Gastrocnemius medialis (tissue), 4 donors: ENCODE measurements around the gene PRDM16.

ENCODE experiments used
- POLR2A ChIP-seq, 2 donors: fragments of 450-650 bp; IDR thresholded peaks; one replicate each; pipeline ENCODE4 v1.6.1; 2017; ENCODE audit warnings: antibody characterized with exemption in 2 of 2, mild to moderate bottlenecking in 2 of 2, moderate library complexity in 2 of 2
- TF ChIP-seq, protein P1 (sequence below), 5 experiments: fragments of 450-650 bp in 3 of 5; fragments of 200-600 bp in 2 of 5; sonication (generic) in 2 of 5; IDR thresholded peaks in 4 of 5; conservative IDR thresholded peaks in 1 of 5; 1 replicate in 4 of 5; 2 replicates in 1 of 5; pipeline ENCODE4 v1.5.1; 2016 to 2019; ENCODE audit warnings: antibody characterized with exemption in 5 of 5, mild to moderate bottlenecking in 3 of 5, moderate library complexity in 3 of 5

DNA sequence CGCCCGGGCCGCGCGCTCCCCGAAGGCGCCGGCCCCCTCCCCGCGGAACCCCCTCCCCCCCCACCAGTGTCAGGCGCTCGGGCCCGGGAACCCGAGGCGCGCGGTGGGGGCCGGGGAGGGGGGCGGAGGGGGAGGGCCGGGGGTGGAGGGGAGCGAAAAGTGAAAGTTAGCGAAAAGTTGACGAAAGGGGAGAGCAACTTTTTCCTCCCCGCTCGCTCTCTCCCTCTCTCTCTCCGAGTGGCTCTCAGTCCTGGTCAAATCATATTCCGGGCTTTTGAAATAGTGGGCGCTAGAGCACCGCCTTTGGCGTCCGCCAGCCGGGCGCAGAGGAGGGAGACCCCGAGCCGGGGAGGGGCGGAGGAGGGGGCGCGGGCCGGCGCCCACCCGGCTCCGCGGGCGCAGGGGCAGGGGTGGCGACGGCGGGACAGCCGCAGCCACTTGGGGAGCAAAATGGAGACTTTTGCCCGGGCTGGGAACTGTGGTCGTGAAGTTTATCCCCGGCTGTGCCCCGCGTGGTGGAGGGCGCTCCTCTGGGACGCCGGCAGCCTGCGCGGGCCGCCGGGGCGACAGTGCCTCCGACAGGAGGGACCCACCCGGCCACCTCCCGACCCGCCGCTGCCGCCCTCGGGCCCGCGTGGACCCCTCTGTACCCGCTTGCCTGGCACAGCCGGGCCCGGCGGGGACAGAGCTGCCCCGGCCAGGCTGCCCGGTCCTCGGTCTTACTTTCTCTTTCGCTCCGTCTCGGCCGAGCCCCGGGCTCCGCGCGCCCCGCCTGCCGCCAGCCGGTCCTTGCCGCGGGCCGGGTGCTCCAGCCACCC is 697 bp downstream of the PRDM16 start:
- no peak for TF ChIP-seq POLR2A (IDR thresholded peaks at IDR 0.05)
- TF ChIP-seq, protein P1, sequence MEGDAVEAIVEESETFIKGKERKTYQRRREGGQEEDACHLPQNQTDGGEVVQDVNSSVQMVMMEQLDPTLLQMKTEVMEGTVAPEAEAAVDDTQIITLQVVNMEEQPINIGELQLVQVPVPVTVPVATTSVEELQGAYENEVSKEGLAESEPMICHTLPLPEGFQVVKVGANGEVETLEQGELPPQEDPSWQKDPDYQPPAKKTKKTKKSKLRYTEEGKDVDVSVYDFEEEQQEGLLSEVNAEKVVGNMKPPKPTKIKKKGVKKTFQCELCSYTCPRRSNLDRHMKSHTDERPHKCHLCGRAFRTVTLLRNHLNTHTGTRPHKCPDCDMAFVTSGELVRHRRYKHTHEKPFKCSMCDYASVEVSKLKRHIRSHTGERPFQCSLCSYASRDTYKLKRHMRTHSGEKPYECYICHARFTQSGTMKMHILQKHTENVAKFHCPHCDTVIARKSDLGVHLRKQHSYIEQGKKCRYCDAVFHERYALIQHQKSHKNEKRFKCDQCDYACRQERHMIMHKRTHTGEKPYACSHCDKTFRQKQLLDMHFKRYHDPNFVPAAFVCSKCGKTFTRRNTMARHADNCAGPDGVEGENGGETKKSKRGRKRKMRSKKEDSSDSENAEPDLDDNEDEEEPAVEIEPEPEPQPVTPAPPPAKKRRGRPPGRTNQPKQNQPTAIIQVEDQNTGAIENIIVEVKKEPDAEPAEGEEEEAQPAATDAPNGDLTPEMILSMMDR (IDR thresholded peaks at IDR 0.05 in 4 of 5, conservative IDR thresholded peaks at IDR 0.05 in 1 of 5) = no peak
